CD4-positive, alpha-beta T cell (primary cell): ENCODE data around the gene CPE. TPM values are rescaled to one million over a fixed set of nuclear protein-coding genes. Genes with fewer than 3 reads are reported as not detected.

ENCODE experiments used
- ATAC-seq: fragments of 200-7000 bp; cut with Tn5 transposase; one replicate; pipeline ENCODE4 v1.10.0; 2022; ENCODE audit warnings: mild to moderate bottlenecking; ENCODE audit not compliant: poor library complexity
- CTCF ChIA-PET: fragments of 350-600 bp; sonication (Branson Sonifier 250); formaldehyde crosslinking; loops from one replicate; lab custom pipeline; 2021; ENCODE audit warnings: antibody characterized with exemption, inconsistent platforms; lab: Charles Lee
- POLR2A ChIA-PET: fragments of 350-600 bp; sonication (Branson Sonifier 250); formaldehyde crosslinking; loops from one replicate; lab custom pipeline; 2021; ENCODE audit warnings: antibody characterized with exemption, inconsistent platforms; lab: Charles Lee
- DNase-seq, 14 experiments: peaks; one replicate each; pipeline ENCODE4 v3.0.0-alpha.2; 2013 to 2020; ENCODE audit warnings: mixed read lengths in 2 of 14
- H3K27ac ChIP-seq, 2 donors: one replicate each; pipeline versions ENCODE4 v1.5.1 to v1.7.0; 2013; ENCODE audit warnings: low read length in 2 of 2, low read depth in 1 of 2, mild to moderate bottlenecking in 1 of 2
- H3K27me3 ChIP-seq, 2 experiments: 1 replicate in 1 of 2; 2 replicates in 1 of 2; pipeline versions ENCODE4 v1.6.1 to v1.7.0; 2013; ENCODE audit warnings: low read length in 2 of 2, control low read depth in 1 of 2, mild to moderate bottlenecking in 1 of 2, moderate library complexity in 1 of 2; ENCODE audit not compliant: insufficient read depth in 2 of 2, control insufficient read depth in 1 of 2
- H3K36me3 ChIP-seq: one replicate; pipeline ENCODE4 v1.6.1; 2013; ENCODE audit warnings: low read length, control low read depth; ENCODE audit not compliant: insufficient read depth
- H3K4me1 ChIP-seq: one replicate; pipeline ENCODE4 v1.6.1; 2013; ENCODE audit warnings: low read length, control low read depth; ENCODE audit not compliant: insufficient read depth
- H3K4me3 ChIP-seq: one replicate; pipeline ENCODE4 v1.5.1; 2013; ENCODE audit warnings: mild to moderate bottlenecking, low read length, moderate library complexity
- H3K9me3 ChIP-seq, 2 experiments: 1 replicate in 1 of 2; 2 replicates in 1 of 2; pipeline versions ENCODE4 v1.6.1 to v1.7.0; 2013; ENCODE audit warnings: low read length in 2 of 2, mild to moderate bottlenecking in 2 of 2, control low read depth in 1 of 2, moderate library complexity in 1 of 2; ENCODE audit not compliant: control insufficient read depth in 1 of 2, insufficient read depth in 1 of 2
- H3K27ac Mint-ChIP-seq: one replicate; pipeline ENCODE4 v1.8.0; 2020; ENCODE audit warnings: mixed read lengths
- H3K27me3 Mint-ChIP-seq: one replicate; pipeline ENCODE4 v1.8.0; 2021; ENCODE audit warnings: mixed read lengths
- H3K36me3 Mint-ChIP-seq: one replicate; pipeline ENCODE4 v1.8.0; 2021; ENCODE audit warnings: low read depth, mixed read lengths
- H3K4me1 Mint-ChIP-seq: one replicate; pipeline ENCODE4 v1.8.0; 2021; ENCODE audit warnings: low read depth, mixed read lengths
- H3K4me3 Mint-ChIP-seq: one replicate; pipeline ENCODE4 v1.8.0; 2020; ENCODE audit warnings: mild to moderate bottlenecking, mixed read lengths
- H3K9me3 Mint-ChIP-seq: one replicate; pipeline ENCODE4 v1.8.0; 2020; ENCODE audit warnings: mixed read lengths
- CTCF ChIP-seq: fragments of 200-600 bp; IDR thresholded peaks from one replicate; pipeline ENCODE4 v1.8.0; 2022; ENCODE audit warnings: antibody characterized with exemption, mild to moderate bottlenecking
- intact Hi-C, 2 experiments: fragments of 100-400 bp; cut with DNase I in 1 of 2; cut with micrococcal nuclease in 1 of 2; formaldehyde crosslinking; loops; one replicate each; pipeline versions ENCODE4 v1.15.1 to v1.9.0; 2023 to 2025; cut with DNase I, micrococcal nuclease
- total RNA-seq, 174 experiments: library from RNA in 2 of 174; stranded (reverse) in 2 of 174; gene quantifications; one replicate each; pipeline ENCODE4 v1.2.3 and lab custom pipeline; 2021 to 2026

CPE gene
- total RNA-seq, 2 experiments from 2014 or later, result not detected

- no peak for TF ChIP-seq CTCF
- intact Hi-C loops, result no loop called here
- H3K4me3 ChIP-seq, result no peak overlapping the region
- Mint-ChIP-seq H3K27ac (no peak overlapping the region), H3K4me1 (no peaks in the 10 kb centered on the region), H3K27me3 (peaks cover 45% of the 10 kb centered on the region), H3K9me3 (no peaks in the 10 kb centered on the region), H3K4me3 (no peak overlapping the region), H3K36me3 (no peaks in the 10 kb centered on the region)
- H3K36me3 ChIP-seq, result no peaks in the 10 kb centered on the region
- ChIA-PET POLR2A (no interaction called here), CTCF (no interaction called here)
- no peaks in the 10 kb centered on the region for H3K4me1 ChIP-seq
- no peaks in the 10 kb centered on the region for H3K27me3 ChIP-seq
- ATAC-seq (no peak), DNase-seq (no peak)
- no peak overlapping the region for H3K27ac ChIP-seq
- H3K9me3 ChIP-seq, result no peaks in the 10 kb centered on the region
Measured at GRCh38 chr4:165426823-165427222, 48.0 kb downstream of the CPE start.

- Mint-ChIP-seq H3K9me3 (no peaks in the 10 kb centered on the region), H3K27ac (no peak overlapping the region), H3K4me3 (no peak overlapping the region), H3K27me3 (peaks cover 52% of the 10 kb centered on the region), H3K4me1 (no peaks in the 10 kb centered on the region), H3K36me3 (no peaks in the 10 kb centered on the region)
- POLR2A ChIA-PET, result no interaction called here
- ATAC-seq (no peak), DNase-seq (no peak)
- Histone ChIP-seq H3K4me1 (no peaks in the 10 kb centered on the region), H3K9me3 (no peaks in the 10 kb centered on the region), H3K36me3 (no peaks in the 10 kb centered on the region), H3K4me3 (no peak overlapping the region), H3K27me3 (no peaks in the 10 kb centered on the region), H3K27ac (no peak overlapping the region)
- TF ChIP-seq CTCF, result no peak
- CTCF ChIA-PET, result no interaction called here
- intact Hi-C loops, result no loop called here
Measured at GRCh38 chr4:165428957-165429356, 50.1 kb downstream of the CPE start.

GRCh38 chr4:165433529-165433928 lies 54.7 kb downstream of the CPE start:
- Mint-ChIP-seq H3K27me3 (peaks cover 22% of the 10 kb centered on the region), H3K36me3 (no peaks in the 10 kb centered on the region), H3K4me1 (no peaks in the 10 kb centered on the region), H3K9me3 (no peaks in the 10 kb centered on the region), H3K4me3 (no peak overlapping the region), H3K27ac (no peak overlapping the region)
- ChIA-PET CTCF (interaction anchor here (1.9 kb wide), 1 partner anchor 11 kb away, joined by 4 read pairs; no protein-coding TSS in a partner anchor), POLR2A (no interaction called here)
- H3K36me3 ChIP-seq, result no peaks in the 10 kb centered on the region
- no peak overlapping the region for H3K4me3 ChIP-seq
- no peak for TF ChIP-seq CTCF
- no peaks in the 10 kb centered on the region for H3K9me3 ChIP-seq
- H3K4me1 ChIP-seq, result no peaks in the 10 kb centered on the region
- H3K27me3 ChIP-seq, result peaks cover 0 to under 1% of the 10 kb centered on the region in 2 experiments
- intact Hi-C loops, result no loop called here
- DNase-seq (no peak), ATAC-seq (no peak)
- no peak overlapping the region for H3K27ac ChIP-seq
